ENCODE results near the gene IGF1R. TPM values are rescaled to one million over a fixed set of nuclear protein-coding genes. Genes with fewer than 3 reads are reported as not detected.

The IGF1R gene
- total RNA-seq, 1 experiment from 2014 or later: 125 TPM

GRCh38 chr15:98996169-98996568 is 347.8 kb downstream of the IGF1R start:
- no peaks in the 10 kb centered on the region for H3K4me1 Mint-ChIP-seq
- DNase-seq (ENCODE audit: low spot score) (no peak), ATAC-seq (no peak)
- H3K36me3 Mint-ChIP-seq: no peaks in the 10 kb centered on the region
- no peak overlapping the region for H3K27ac Mint-ChIP-seq
- ChIA-PET CTCF (no interaction called here), POLR2A (no interaction called here)
- no peaks in the 10 kb centered on the region; the same call in none of the 2 replicates for H3K27me3 Mint-ChIP-seq (ENCODE audit: low read depth)
- no peak overlapping the region for H3K4me3 Mint-ChIP-seq
- peaks cover 25% of the 10 kb centered on the region for H3K9me3 Mint-ChIP-seq
- TF ChIP-seq NFE2L1 (CRISPR knock-in tag; IDR thresholded peaks at IDR 0.05) (no peak), PREB (CRISPR knock-in tag; IDR thresholded peaks at IDR 0.05; ENCODE audit: borderline replicate concordance) (no peak), ZNF317 (CRISPR knock-in tag; IDR thresholded peaks at IDR 0.05; ENCODE audit: borderline replicate concordance, low read depth) (no peak), IRF2 (CRISPR knock-in tag; IDR thresholded peaks at IDR 0.05; ENCODE audit: borderline replicate concordance, low read depth) (no peak), ATF3 (CRISPR knock-in tag; conservative IDR thresholded peaks at IDR 0.05) (no peak), SMAD3 (CRISPR knock-in tag; IDR thresholded peaks at IDR 0.05; ENCODE audit: borderline replicate concordance) (no peak), GRHL2 (CRISPR knock-in tag; IDR thresholded peaks at IDR 0.05; ENCODE audit: insufficient replicate concordance, severe bottlenecking) (no peak), NR1H2 (CRISPR knock-in tag; IDR thresholded peaks at IDR 0.05) (no peak), ELF4 (CRISPR knock-in tag; IDR thresholded peaks at IDR 0.05; ENCODE audit: low read depth) (no peak), ZNF396 (CRISPR knock-in tag; IDR thresholded peaks at IDR 0.05; ENCODE audit: borderline replicate concordance) (no peak), AR (CRISPR knock-in tag; IDR thresholded peaks at IDR 0.05) (no peak), CDX4 (CRISPR knock-in tag; IDR thresholded peaks at IDR 0.05; ENCODE audit: borderline replicate concordance) (no peak), ZNF416 (CRISPR knock-in tag; IDR thresholded peaks at IDR 0.05) (no peak), CBFB (CRISPR knock-in tag; IDR thresholded peaks at IDR 0.05; ENCODE audit: low read depth) (no peak), ZNF121 (CRISPR knock-in tag; IDR thresholded peaks at IDR 0.05) (no peak), GTF2I (CRISPR knock-in tag; conservative IDR thresholded peaks at IDR 0.05) (no peak), NR2C2 (CRISPR knock-in tag; IDR thresholded peaks at IDR 0.05) (no peak), ATF1 (CRISPR knock-in tag; IDR thresholded peaks at IDR 0.05) (no peak), PRRX2 (CRISPR knock-in tag; IDR thresholded peaks at IDR 0.05) (no peak)

- no peak for DNase-seq (ENCODE audit: low spot score)
- peaks cover 25% of the 10 kb centered on the region for H3K9me3 Mint-ChIP-seq
- no peaks in the 10 kb centered on the region; the same call in 1 of the 2 replicates for H3K27me3 Mint-ChIP-seq (ENCODE audit: low read depth)
- POLR2A ChIA-PET: no interaction called here
- no peaks in the 10 kb centered on the region for H3K4me1 Mint-ChIP-seq
- H3K36me3 Mint-ChIP-seq: no peaks in the 10 kb centered on the region
- H3K27ac Mint-ChIP-seq: no peak overlapping the region
- H3K4me3 Mint-ChIP-seq: no peak overlapping the region
- TF ChIP-seq ZSCAN18 (CRISPR knock-in tag; IDR thresholded peaks at IDR 0.05): no peak
- CTCF ChIA-PET: no interaction called here
- ATAC-seq: no peak
These were observed 348.3 kb downstream of the IGF1R start for GRCh38 chr15:98996624-98997023.

All from WTC11 (cell line).